GM19324 (cell line): Measurements from ENCODE around the gene B4GALNT3.

Source experiments
- ATAC-seq: cut with Tn5 transposase; IDR thresholded peaks from one replicate; pipeline ENCODE4 v1.9.1; 2021; ENCODE audit warnings: mild to moderate bottlenecking, moderate library complexity; ENCODE audit not compliant: unreplicated experiment, low FRiP score

Gene B4GALNT3

DNA sequence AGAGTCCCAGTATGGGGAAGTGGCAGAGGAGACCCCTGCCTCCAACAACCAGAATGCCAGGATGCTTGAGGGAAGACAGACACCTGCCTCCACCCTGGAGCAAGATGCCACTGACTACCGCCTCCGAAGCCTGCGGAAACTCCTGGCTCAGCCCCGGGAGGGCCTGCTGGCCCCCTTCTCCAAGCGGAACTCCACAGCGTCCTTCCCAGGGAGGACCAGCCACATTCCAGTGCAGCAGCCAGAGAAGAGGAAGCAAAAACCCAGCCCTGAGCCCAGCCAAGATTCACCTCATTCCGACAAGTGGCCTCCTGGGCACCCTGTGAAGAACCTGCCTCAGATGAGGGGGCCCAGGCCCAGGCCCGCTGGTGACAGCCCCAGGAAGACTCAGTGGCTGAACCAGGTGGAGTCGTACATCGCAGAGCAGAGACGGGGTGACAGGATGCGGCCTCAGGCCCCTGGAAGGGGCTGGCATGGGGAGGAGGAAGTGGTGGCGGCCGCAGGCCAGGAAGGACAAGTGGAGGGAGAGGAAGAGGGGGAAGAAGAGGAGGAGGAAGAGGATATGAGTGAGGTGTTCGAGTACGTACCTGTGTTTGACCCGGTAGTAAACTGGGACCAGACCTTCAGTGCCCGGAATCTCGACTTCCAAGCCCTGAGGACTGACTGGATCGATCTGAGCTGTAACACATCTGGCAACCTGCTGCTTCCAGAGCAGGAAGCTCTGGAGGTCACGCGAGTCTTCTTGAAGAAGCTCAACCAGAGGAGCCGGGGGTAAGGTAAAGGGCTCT, 93.7 kb downstream of the B4GALNT3 start:
- no peak for ATAC-seq

DNA sequence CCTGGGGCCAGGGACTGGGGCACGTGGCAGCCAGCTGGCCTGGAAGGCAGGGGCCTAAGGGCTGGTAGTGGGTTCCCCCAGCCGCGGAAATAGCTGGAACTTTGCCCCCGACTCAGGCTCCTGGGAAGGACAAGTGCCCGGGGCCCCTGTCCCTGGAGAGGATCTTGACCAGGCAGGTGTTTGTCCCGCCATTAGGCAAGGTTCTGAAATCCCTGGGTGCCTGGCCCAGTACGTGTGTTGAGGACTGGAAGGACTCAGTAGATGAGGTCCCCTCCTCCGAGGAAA, 94.2 kb downstream of the B4GALNT3 start:
- no peak for ATAC-seq

DNA sequence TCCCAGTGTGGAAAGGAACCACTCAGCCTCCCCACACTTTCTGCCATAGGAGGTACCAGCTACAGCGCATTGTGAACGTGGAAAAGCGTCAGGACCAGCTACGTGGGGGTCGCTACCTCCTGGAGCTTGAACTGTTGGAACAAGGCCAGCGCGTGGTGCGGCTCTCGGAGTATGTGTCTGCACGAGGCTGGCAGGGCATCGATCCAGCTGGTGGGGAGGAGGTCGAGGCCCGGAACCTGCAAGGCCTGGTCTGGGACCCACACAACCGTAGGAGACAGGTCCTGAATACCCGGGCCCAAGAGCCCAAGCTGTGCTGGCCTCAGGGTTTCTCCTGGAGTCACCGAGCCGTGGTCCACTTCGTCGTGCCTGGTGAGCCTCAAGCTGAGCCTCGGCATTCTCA, 96.8 kb downstream of the B4GALNT3 start:
- ATAC-seq: no peak

DNA sequence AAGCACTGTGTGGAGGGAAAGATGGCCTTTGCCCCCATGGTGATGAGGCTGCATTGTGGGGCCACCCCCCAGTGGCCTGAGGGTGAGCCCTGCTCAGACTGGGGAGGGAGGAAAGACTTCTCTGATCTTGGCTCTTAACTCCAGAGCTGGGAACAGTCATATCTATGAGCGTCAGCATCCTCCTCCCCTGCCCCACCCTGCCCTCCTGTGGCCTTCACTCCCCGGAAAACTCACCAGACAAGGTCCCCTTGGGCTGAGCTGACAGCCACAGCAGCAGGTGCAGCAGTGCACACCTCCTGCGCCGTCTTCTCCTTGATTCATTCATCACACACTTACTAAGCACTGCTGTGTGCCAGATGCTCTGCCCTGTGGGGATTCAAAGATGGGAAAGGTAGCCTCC, 98.8 kb downstream of the B4GALNT3 start:
- no peak for ATAC-seq

DNA sequence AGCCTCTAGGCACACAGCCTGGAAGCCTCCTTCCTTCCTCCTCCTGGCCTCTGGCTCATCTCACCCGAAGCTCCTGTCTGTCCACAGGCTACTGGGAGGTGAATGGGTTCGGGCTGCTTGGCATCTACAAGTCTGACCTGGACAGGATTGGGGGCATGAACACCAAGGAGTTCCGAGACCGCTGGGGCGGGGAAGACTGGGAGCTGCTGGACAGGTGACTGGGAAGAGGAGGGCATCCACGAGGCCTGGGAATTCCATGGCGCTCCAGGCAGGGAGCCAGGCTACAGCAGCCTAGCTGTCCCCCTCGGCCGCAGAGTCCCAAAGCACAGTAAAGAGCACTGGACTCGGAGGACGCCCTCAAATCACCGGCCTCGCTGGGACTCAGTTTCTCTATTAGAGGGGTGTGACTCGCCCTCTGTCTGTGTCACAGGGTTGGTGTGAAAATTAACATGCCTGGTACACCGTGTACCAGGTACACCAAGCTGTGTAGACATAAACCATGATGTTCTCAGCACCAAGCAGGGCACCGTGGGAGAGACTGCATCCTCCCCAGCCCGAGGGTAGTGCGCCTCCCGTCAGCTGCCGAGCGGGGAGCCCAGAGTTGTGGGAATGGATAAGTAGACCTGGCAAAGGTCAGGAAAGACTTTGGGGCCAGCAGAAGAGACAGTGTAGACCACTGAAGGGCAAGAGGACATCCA, 99.6 kb downstream of the B4GALNT3 start:
- ATAC-seq: no peak

DNA sequence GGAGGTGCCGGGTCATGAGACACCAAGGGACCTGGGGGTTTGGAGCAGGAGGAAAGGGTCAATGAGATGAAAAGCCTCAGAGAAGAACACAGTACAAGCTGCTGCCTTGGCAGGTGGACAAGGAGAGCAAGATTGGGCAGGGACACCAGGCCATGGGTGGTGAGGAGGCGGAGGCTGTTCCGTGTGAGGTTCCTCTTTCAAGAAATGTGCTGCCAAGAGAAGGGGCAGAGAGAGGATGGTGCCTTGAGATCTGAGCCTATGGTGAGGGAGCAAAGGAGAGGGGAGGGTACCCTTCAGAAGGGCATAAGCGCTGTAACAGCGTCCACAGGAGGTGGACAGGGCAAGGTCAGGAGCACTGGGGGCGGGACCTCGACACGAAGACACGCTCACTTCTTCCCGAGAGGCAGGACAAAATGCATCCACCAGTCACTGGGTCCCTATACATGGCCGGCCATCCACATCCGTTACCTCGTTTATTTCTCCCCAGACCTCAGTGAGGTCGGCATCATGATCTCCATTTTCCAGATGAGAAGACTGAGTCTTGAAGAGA, 100.2 kb downstream of the B4GALNT3 start:
- no peak for ATAC-seq

DNA sequence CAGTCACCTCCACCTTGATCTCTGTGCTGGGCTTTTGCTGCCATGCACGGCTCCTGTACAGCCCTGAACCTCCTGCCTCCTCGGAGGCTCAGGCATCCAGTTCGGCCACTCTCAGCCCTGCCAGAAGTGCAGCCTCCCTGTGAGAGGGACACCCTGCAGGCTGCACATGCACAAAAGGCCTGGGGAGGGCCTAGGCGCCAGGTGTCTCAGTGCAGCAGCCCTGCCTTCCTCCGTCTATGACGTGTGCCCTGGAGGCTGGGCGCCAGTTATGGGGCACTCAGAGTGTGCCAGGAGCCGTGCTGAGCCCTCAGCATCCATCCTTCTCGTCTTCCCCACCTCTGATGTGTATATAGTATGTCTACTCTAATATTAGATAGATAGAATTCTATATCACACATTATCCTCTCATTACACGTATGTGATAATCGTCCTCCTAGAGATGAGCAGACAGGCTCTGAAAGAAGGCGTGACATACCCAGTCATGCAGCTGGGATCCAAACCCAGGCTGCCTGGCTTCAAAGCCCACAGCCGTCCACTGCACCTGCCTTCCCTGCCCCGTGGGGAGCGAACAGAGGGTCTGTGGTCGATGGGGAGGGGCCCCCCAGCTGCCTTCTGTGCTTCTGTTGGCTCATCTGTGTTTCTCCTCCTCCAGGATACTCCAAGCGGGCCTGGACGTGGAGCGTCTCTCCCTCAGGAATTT, 101.1 kb downstream of the B4GALNT3 start:
- no peak for ATAC-seq

DNA sequence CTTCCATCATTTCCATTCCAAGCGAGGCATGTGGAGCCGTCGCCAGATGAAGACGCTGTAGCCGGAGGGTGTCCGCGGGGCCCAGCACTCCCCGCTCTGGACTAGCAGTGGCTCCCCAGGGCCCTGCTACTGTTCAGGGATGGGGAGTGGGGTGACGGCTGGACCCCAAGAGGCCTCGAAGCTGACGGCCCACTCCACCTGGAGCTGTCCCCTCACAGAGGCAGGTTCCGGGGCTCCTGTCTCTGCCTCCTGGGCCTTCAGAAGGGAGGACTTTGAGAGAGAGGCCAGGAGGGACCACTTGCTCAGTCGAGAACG, 101.6 kb downstream of the B4GALNT3 start:
- no peak for ATAC-seq

DNA sequence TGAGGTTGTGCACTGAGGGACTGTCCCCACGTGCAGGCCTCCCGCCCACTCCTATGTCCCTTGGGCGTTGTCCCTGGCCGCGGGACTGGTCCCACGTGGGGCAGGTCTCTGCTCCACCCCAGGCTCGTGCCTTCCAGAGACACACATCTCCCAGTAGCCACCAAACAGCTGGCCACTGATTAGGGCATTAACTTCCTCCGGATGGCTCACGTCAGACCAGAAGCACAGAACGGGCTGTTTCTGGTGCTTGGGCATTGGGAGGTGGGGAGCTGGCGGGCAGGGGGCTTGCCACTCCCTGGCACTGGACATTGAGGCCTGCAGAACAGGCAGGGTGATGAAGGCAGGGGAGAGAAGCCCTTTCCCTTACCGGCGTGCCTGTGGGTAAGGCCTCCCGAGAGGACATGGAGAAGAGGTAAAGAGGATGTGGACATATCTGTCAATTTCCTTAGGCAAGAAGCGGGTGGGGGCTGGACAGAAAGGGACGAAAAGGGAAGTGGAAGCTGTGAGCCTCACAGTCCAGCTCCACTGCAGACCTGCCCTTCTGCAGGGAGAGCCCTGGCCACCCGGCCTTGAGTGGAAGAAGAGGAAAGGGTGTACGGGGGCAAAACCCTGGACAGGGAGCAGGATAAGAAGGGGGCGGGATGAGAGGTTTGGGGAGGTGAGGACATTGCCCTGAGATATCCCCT, 102.3 kb downstream of the B4GALNT3 start:
- ATAC-seq: no peak

DNA sequence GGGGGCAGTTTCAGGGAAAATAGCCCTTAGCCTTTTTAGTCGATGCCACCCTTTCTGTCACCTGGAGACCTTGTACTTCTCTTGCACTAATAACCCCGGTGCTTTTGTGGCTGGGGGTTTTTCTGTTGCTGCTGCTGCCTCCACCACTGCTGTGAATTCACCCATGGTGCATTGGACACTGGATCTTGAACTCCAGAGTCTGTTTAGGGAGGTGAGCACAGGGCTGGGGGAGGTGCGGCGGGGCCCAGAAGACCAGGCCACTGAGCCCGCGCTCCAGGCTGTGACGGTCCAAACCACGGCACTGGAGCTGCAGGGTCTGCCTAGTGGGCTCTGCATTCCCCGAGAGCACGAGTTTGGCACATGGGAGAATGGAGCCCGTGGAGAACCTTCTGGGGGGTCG, 102.9 kb downstream of the B4GALNT3 start:
- no peak for ATAC-seq

DNA sequence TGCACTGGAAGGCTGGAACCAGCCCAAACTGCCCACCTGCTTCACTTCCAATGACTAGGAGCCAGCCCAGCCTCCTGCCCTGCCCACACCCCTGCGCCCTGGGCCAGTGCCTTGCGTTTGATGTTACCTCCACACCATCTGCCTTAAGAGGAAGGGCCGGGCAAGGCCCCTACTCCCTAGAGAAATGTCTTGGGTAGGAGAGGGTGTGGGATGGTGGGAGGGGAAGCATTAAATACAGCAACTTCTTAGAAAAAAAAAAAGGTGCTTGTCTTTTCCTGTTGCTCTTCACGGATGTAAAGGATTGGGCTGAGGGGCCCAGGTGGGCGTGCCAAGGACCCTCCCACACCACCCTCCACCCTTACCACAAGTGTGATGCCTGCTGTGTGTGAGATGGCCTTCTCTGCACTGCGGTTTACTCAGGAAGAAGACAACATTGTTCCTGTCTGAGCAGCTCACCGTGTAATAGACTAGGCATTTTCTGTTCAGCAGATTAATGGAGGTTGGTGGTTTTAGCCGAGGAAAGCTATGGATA, 103.6 kb downstream of the B4GALNT3 start:
- ATAC-seq: no peak

DNA sequence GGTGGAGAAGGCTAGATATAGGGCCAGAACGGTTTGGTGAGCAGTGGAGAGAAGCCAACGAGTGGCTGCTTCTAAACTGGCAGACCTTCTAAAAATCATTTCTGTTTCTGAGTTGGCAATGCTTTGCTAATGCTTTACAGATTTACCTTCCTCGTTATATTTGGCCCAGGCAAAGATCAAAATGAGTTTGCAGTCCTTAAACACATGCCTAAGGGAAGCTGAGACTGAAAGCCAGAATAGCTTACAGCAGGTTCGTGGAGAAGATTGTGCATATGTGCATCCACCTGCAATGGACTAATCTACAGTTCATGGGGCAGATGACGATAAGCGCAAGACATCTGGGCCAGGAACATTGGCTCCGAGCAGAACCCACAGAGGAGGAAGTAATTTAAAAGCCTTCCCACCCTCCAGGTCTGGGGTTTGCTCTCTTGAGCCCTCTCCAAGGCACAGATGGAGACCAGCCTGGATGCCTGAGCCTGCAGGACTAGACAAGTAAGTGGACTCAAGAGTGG, 104.1 kb downstream of the B4GALNT3 start:
- ATAC-seq: no peak

DNA sequence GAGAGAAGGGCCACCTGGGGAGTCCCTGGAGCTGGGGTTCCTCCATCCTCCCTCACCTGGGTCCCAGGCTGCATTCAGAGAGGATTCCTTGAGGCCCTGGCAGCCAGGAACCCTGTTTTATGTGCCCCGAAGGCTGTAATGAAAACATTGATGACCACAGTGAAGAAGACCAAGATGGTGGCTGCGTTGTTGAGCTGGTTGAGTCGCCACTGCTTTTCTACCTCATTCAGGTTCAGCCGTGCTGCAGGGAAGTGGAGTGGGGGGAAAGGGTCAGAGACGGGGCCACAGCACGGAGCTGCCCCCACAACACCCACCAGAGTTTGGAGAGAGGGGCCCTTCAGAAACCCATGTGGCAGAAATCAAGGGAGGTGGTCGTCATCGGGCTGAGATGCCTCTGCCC, 105.4 kb downstream of the B4GALNT3 start:
- no peak for ATAC-seq

DNA sequence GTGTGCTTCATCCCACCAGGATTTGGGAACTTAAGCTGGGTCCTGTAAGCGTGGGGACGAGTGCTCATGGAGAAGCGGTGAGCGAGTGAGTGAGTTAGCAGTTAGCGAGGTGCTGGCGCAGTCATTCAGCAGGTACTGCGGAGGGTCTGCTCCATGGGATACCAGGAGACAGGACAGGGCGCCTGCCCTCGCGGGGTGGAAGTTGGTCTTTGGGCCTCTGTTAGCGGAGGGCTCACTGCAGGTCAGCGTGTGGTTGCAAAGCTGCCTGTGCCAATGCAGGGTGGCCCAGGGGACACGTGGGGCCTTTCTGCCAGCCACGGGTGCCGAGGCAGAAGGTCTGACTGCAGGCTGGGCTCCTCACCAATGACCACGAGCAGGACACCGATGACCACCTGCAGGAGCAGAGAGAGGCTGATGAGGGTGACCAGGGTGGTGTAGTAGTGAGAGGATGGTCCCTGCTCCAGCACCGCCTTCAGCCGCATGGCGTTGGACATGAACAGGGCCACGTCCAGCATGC, 105.9 kb downstream of the B4GALNT3 start:
- no peak for ATAC-seq

DNA sequence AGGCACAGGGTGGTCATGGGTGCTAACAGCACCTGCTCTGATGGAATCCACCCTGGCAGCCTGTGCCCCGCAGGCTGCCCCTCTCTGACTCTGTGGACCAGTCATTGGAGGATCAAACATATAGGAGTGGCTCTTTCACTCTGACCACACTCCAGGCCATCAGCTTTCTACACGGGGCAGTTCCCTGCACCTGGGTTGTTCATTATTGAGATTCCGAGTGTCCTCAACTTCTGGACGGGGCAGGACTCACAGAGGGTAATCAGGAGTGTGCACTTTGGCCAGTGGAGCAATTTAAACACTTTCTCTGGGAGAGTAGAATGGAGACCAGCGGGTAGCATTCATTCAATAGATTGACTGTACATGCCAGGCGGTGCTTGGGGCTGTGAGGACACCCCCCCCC, 108.7 kb downstream of the B4GALNT3 start:
- ATAC-seq: no peak

DNA sequence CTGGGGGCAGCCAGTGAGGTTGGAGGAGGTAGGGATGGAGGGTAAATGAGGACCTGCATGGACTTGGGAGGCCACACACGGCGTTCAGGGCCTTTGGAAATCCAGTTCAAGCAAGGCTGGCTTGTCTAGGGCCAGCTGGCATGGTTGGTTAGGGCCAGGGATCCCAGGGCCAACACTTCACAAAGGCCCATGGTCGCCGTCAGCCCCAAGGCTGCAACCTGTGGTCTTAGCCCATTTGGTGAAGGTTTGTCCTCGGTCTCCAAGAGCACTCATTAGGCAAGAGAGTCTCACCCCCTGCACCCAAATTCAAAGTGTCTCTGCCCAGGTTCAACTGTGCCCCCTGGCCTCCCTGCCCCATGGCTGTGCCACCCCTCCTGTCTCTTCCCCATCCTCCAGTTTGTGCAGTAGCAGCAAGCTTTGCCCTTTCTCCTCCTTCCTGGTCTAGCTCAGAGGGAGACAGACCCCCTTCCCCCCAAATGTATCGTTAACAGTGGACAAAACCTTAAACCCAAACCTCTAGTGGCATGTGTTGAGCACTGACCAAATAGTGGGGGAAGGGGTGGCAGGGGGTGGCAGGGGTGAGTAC, 109.4 kb downstream of the B4GALNT3 start:
- ATAC-seq: no peak

DNA sequence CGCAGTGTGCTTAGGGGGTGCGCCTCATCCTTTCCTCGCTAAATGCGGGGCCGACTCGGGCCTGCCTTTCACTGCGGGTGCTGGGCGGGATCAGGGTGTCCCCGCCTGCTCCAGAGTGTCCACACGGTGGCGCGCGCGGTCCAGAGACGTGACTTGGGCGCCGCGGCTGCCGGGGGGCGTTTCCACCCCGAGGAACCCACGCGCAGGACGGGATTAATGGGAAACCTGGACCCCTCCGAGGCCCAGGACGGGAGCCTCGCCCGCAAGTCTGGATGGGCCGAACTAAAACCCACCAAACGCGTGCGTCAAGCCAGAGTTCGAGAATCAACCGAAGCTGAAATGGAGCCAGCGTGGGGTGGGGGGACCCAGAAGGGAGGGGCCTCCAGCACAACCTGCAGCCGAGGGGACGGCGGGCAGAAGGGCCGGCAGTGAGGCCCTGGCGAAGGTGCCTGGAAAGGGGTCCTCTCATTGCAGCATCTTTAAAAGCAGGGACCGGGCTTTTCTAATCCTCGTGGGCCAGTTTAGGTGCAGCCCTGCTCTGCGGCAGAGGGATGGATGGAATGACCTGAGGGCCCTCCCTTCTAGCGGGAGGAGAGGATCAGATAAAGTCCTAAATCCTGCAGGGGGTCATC, 110.2 kb downstream of the B4GALNT3 start:
- peak; percentile 62 for ATAC-seq

DNA sequence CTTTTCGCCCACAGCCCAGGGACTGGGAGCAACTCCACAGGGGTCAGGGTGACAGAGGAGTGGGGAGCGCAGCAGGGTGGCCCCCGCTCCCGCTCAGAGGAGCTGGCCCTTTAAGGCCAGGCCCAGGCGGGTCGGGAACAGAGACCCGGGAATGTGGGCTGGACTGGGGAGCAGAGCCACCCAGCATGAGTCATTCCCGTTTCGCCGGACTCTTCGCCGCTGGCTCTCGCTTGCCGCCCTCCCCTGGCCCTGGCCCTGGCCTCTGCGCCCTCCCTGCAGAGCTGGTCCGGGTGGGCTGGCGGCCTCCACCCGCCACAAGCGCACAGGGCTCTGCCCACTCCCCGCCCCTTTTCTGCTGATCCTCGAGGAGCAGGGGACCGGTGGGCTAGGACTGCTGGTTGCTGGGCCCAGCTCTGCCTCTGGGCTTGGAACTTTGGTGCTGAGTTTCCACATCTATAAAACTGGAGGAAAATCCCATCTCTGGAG, 110.7 kb downstream of the B4GALNT3 start:
- no peak for ATAC-seq
